CD4-positive, alpha-beta T cell treated with Interleukin-12 subunit alpha and Interleukin-12 subunit beta, for 1 hour (primary cell): ENCODE results near the gene KCNV2.

Experiments used
- DNase-seq: peaks from one replicate; pipeline ENCODE4 v3.0.0-alpha.2; 2020

Gene KCNV2

GRCh38 chr9:2722715-2723114 is 5.4 kb downstream of the KCNV2 start:
- no peak for DNase-seq

- DNase-seq: no peak
These were observed 6.2 kb downstream of the KCNV2 start for GRCh38 chr9:2723376-2724065.

- no peak for DNase-seq
These were observed 7.8 kb downstream of the KCNV2 start for GRCh38 chr9:2725126-2725525.

- no peak for DNase-seq
These were observed 8.8 kb downstream of the KCNV2 start for GRCh38 chr9:2725898-2726649.

- no peak for DNase-seq
These were observed 9.5 kb downstream of the KCNV2 start for GRCh38 chr9:2726650-2727340.

GRCh38 chr9:2727374-2727773 is 10.1 kb downstream of the KCNV2 start:
- DNase-seq: no peak

- peak; percentile 12 for DNase-seq
These were observed 10.8 kb downstream of the KCNV2 start for GRCh38 chr9:2727966-2728613.

- DNase-seq: no peak
These were observed 11.7 kb downstream of the KCNV2 start for GRCh38 chr9:2729003-2729402.

DNA sequence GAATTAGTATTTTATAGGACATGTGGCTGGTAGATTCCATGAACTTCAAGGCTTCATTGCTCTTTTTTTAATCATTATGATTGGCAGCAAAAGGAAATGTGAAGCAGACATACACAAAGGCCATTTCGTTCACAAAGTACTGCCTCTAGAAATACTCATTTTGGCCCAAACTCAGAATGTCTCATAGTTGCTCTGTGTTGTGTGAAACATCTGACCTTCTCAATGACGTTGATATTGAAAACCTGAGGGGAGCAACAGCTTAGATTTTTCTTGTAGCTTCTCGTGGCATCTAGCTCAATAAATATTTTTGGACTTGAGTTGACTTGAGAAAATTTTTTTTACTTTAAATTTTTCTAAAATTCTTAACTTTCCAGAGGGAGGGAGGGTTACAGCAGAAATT is 12.4 kb downstream of the KCNV2 start:
- no peak for DNase-seq

DNA sequence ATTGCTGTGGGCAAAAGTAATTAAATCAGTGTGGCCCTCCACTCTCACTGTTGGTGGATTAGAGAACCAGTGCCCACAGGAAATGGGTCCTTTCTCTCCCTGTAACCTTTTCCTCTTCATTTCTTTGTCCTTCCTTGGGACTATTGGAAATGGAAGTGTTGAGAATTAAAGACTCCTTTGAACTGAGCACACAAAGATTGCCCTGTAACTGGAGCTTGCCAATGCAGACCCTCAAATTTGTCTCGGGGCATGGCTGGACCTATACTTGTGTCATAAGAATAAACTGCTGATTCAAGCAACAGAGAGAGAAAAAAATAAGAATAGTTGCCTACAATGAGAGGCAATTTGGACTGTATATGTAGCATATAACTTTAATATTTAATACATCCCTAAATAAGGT is 13.7 kb downstream of the KCNV2 start:
- no peak for DNase-seq

DNA sequence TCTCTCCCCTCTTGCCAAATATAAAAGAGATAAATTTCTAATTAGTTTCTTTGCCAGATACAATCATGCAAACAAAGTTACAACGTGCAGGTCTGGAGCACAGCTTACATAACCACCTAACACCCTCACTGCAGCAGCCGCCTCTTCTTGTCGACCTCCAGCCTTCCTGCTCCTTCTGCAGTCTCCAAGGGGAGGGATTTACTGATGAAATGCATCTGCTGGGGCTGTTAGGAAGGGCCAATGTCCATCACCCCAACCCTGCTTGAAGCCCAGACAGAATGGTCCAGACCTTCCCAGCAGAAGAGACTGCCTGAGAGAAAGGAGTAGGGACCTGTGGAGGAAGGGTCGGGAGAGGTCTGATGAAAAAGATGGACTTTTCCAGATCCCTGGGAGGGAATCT is 15.2 kb downstream of the KCNV2 start:
- no peak for DNase-seq

DNA sequence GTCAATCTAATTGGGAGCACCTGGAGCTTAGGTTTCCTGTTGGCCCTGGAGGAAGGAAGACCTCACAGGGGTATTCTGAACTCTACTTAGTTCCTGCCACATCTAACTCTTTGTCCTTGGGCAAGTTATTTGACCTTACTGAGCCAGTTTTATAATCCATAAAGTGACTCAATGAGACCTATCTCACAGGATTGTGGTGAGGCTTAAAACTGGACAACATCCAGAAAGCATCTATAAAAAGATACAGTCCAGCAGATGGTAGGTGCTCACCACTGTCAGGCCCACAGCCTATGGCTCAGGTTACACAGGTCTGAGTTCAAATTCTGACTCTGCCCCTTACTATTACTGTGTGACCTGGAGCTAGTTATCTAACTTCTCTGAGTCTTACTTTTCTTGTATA is 23.3 kb downstream of the KCNV2 start:
- no peak for DNase-seq

- no peak for DNase-seq
These were observed 24.3 kb downstream of the KCNV2 start for GRCh38 chr9:2741441-2742158.

GRCh38 chr9:2742214-2742613 is 24.9 kb downstream of the KCNV2 start:
- no peak for DNase-seq

DNA sequence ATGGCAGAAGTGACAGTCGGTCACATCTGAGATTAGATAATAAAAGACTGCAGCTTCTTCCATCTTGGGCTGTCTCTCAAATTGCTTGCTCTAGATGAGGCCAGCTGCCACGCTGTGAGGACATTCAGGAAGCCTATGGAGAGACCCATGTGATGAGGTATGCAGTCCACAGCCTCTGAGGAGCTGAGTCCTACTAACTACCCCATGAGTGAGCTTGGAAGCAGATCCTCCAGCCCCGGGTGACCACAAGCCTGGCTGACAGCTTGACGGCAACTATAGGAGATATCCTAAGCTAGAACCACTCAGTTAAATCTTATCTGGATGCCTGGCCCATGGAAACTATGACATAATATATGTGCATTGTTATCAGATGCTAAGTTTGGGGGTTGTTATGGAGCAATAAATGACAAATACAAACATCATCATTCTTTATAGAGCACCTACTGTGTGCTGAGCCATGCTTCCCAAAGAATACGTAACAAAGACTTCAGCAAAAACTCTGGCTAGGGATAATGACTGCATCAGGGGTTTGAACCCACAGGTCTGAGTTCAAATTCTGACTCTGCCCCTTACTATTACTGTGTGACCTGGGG is 26.7 kb downstream of the KCNV2 start:
- DNase-seq: no peak

DNA sequence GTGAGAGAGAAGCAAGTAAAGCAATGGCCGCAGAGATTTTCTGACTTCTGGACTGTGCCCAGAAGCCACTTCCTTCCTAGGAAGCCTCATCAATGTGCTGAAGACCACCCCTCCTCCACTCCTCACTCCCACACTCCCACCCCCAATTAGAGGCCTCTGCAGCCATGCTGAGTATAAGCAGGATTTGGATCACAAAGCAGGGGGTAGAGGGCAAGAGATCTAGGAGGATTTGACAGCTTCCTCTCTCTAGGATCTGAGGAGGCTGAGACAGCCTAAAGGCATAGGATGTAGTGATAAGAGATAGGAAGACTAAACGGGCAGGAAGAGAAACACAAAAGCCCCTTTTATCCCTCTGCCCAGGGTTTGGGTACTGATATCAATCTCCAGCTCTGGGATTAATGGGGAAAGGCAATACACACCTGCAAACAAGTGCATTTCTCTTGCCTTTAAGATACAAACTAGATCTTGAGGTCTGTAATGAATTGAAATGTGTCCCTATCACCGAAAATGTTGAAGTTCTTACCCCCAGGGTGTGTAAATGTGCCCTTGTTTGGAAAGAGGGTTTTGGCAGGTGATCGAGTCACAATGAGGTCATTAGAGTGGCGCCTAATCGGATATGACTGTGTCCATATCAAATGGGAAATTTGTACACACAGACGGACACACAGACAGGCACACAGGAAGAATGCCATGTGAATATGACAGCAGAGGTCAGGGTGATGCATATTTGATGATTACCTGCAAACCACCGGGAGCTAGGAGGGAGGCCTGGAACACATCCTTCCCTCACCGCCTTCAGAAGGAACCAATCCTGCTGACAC is 28.5 kb downstream of the KCNV2 start:
- no peak for DNase-seq

GRCh38 chr9:2749485-2749884 is 32.2 kb downstream of the KCNV2 start:
- no peak for DNase-seq

DNA sequence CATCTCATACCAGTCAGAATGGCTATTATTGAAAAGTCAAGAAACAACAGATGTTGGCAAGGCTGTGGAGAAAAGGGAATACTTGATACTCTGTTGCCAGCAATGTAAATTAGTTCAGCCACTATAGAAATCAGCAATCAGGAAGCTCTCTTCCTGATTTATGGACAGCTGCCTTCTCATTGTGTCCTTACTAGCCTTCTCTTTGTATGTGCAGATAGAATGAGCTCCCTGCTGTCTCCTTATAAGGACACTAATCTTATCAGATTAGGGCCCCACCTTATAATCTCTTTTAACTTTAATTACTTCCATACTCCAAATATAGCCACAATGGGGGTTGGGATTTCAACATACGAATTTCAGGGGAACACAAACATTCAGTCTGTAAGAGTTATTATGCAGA is 38.0 kb downstream of the KCNV2 start:
- DNase-seq: no peak

DNA sequence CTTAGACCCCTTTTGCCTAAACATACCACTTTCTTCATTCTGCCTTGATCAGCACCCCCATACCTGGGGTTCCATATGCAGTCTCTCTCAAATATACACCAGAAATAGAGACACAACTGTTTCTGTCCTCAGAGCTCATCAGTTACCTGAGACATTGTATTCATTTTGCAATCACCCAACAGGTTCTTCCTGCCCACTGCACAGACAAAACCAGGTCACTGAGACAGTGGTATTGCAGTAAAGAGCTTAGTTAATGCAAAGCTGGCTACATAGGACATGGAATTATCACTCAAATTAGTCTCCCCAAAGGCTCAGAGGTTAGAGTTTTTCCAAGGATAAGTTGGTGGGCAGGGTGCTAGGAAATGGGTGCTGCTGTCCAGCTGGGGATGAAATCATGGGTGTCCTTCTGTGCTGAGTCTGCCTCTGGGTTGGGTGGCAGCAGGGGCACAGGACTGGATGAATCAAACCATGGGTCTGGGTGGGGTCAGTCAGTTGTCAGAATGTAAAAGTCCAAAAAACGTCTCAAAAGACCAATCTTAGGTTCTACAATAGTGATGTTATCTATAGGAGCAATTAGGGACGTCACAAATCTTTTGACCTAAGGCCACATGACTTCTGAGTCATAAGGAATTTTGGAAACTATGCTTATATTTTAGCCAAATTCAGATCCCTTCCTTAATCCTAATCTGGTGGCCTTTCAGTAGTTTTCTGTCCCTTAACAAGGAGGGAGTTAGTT is 41.0 kb downstream of the KCNV2 start:
- no peak for DNase-seq

- no peak for DNase-seq
These were observed 41.7 kb downstream of the KCNV2 start for GRCh38 chr9:2758898-2759510.
